Activated CD8-positive, alpha-beta T cell treated with anti-CD3 and anti-CD28 coated beads for 36 hours (primary cell): ENCODE measurements around the gene CRYZL1. TPM values are rescaled to one million over a fixed set of nuclear protein-coding genes. Genes with fewer than 3 reads are reported as not detected.

ENCODE experiments used
- ATAC-seq: fragments of 200-7000 bp; cut with Tn5 transposase; one replicate; pipeline ENCODE4 v1.10.0; 2021; ENCODE audit warnings: mild to moderate bottlenecking, moderate library complexity
- CTCF ChIA-PET: fragments of 350-600 bp; sonication (Branson Sonifier 250); formaldehyde crosslinking; loops from one replicate; lab custom pipeline; 2021; ENCODE audit warnings: antibody characterized with exemption; lab: Charles Lee
- POLR2A ChIA-PET: fragments of 350-600 bp; sonication (Branson Sonifier 250); formaldehyde crosslinking; loops from one replicate; lab custom pipeline; 2021; ENCODE audit warnings: antibody characterized with exemption; lab: Charles Lee
- DNase-seq: peaks from one replicate; pipeline ENCODE4 v3.0.0-alpha.2; 2020
- H3K27ac Mint-ChIP-seq: one replicate; pipeline ENCODE4 v1.8.0; 2021; ENCODE audit warnings: mild to moderate bottlenecking, mixed read lengths
- H3K27me3 Mint-ChIP-seq: one replicate; pipeline ENCODE4 v1.8.0; 2021; ENCODE audit warnings: mixed read lengths
- H3K36me3 Mint-ChIP-seq: one replicate; pipeline ENCODE4 v1.8.0; 2021; ENCODE audit warnings: low read depth, mixed read lengths
- H3K4me1 Mint-ChIP-seq: one replicate; pipeline ENCODE4 v1.8.0; 2021; ENCODE audit warnings: low read depth, mixed read lengths
- H3K4me3 Mint-ChIP-seq: one replicate; pipeline ENCODE4 v1.8.0; 2021; ENCODE audit warnings: mild to moderate bottlenecking, moderate library complexity, mixed read lengths
- H3K9me3 Mint-ChIP-seq: one replicate; pipeline ENCODE4 v1.8.0; 2021; ENCODE audit warnings: mixed read lengths
- CTCF ChIP-seq: fragments of 200-600 bp; IDR thresholded peaks from one replicate; pipeline ENCODE4 v1.8.0; 2022; ENCODE audit warnings: antibody characterized with exemption, mild to moderate bottlenecking
- intact Hi-C: fragments of 100-400 bp; cut with micrococcal nuclease; formaldehyde crosslinking; loops from one replicate; pipeline ENCODE4 v1.10.0; 2022
- total RNA-seq, 2 experiments: library from RNA; stranded (reverse); gene quantifications; one replicate each; pipeline ENCODE4 v1.2.3, GENCODE V29; 2021

The CRYZL1 gene
- total RNA-seq, 2 experiments from 2014 or later = 30.1 to 33.2 TPM

- peaks cover 4% of the 10 kb centered on the region for H3K27me3 Mint-ChIP-seq
- no peaks in the 10 kb centered on the region for H3K36me3 Mint-ChIP-seq
- DNase-seq (no peak), ATAC-seq (no peak)
- CTCF ChIA-PET = no interaction called here
- no peak overlapping the region for H3K27ac Mint-ChIP-seq
- TF ChIP-seq CTCF = no peak
- intact Hi-C loops = no loop called here
- POLR2A ChIA-PET = no interaction called here
- no peaks in the 10 kb centered on the region for H3K9me3 Mint-ChIP-seq
- peaks cover 2% of the 10 kb centered on the region for H3K4me1 Mint-ChIP-seq
- H3K4me3 Mint-ChIP-seq = no peak overlapping the region
Observed at GRCh38 chr21:33658919-33659567, 17.5 kb upstream of the CRYZL1 start.

- ATAC-seq (no peak), DNase-seq (no peak)
- intact Hi-C loops = no loop called here
- no peak overlapping the region for H3K27ac Mint-ChIP-seq
- peaks cover 2% of the 10 kb centered on the region for H3K4me1 Mint-ChIP-seq
- ChIA-PET POLR2A (no interaction called here), CTCF (no interaction called here)
- H3K4me3 Mint-ChIP-seq = no peak overlapping the region
- H3K27me3 Mint-ChIP-seq = peaks cover 4% of the 10 kb centered on the region
- no peaks in the 10 kb centered on the region for H3K36me3 Mint-ChIP-seq
- TF ChIP-seq CTCF = no peak
- H3K9me3 Mint-ChIP-seq = no peaks in the 10 kb centered on the region
Observed at GRCh38 chr21:33657124-33657820, 15.7 kb upstream of the CRYZL1 start.

- Mint-ChIP-seq H3K36me3 (no peaks in the 10 kb centered on the region), H3K27ac (no peak overlapping the region), H3K27me3 (peaks cover 4% of the 10 kb centered on the region), H3K4me3 (no peak overlapping the region), H3K9me3 (no peaks in the 10 kb centered on the region), H3K4me1 (peaks cover 2% of the 10 kb centered on the region)
- ATAC-seq = no peak
- ChIA-PET CTCF (no interaction called here), POLR2A (interaction anchor here (0.6 kb wide), 1 partner anchor 712 kb away, joined by 3 read pairs; no protein-coding TSS in a partner anchor)
- intact Hi-C loops = no loop called here
- DNase-seq = no peak
- TF ChIP-seq CTCF = no peak
Observed at GRCh38 chr21:33655588-33656221, 14.2 kb upstream of the CRYZL1 start.

- Mint-ChIP-seq H3K27me3 (peaks cover 4% of the 10 kb centered on the region), H3K9me3 (no peaks in the 10 kb centered on the region), H3K4me3 (no peak overlapping the region), H3K4me1 (peaks cover 2% of the 10 kb centered on the region), H3K36me3 (no peaks in the 10 kb centered on the region), H3K27ac (no peak overlapping the region)
- CTCF ChIA-PET = no interaction called here
- DNase-seq = no peak
- ATAC-seq = no peak
- no peak for TF ChIP-seq CTCF
- POLR2A ChIA-PET = no interaction called here
- intact Hi-C loops = no loop called here
Observed at GRCh38 chr21:33654412-33654811, 12.9 kb upstream of the CRYZL1 start.
